Chondrocyte (in vitro differentiated cells): ENCODE data around the gene SPAST. TPM values are rescaled to one million over a fixed set of nuclear protein-coding genes. Genes with fewer than 3 reads are reported as not detected.

Source experiments
- DNase-seq: peaks from one replicate; pipeline ENCODE4 v3.0.0; 2021; ENCODE audit warnings: mixed read lengths, low spot score
- H3K27ac Mint-ChIP-seq: one replicate; pipeline ENCODE4 v1.8.0; 2021; ENCODE audit warnings: mild to moderate bottlenecking, moderate library complexity, mixed read lengths; ENCODE audit not compliant: unreplicated experiment
- H3K27me3 Mint-ChIP-seq: 2 replicates; pipeline ENCODE4 v1.8.0; 2021; ENCODE audit warnings: low read depth, mixed read lengths
- H3K36me3 Mint-ChIP-seq: 2 replicates; pipeline ENCODE4 v1.8.0; 2021; ENCODE audit warnings: low read depth, mixed read lengths
- H3K4me1 Mint-ChIP-seq: 2 replicates; pipeline ENCODE4 v1.8.0; 2021; ENCODE audit warnings: low read depth, mild to moderate bottlenecking, mixed read lengths
- H3K4me3 Mint-ChIP-seq: one replicate; pipeline ENCODE4 v1.8.0; 2021; ENCODE audit warnings: mild to moderate bottlenecking, moderate library complexity, mixed read lengths; ENCODE audit not compliant: unreplicated experiment
- H3K9me3 Mint-ChIP-seq: 2 replicates; pipeline ENCODE4 v1.8.0; 2021; ENCODE audit warnings: low read depth, mixed read lengths
- CTCF ChIP-seq: fragments of 200-600 bp; sonication (generic); IDR thresholded peaks from 2 replicates; pipeline ENCODE4 v1.5.0; 2021; ENCODE audit warnings: antibody characterized with exemption, mild to moderate bottlenecking, moderate library complexity
- total RNA-seq: library from RNA; stranded (reverse); gene quantifications from 3 replicates; pipeline ENCODE4 v1.2.1, GENCODE V29; 2021

Gene SPAST
- total RNA-seq, 1 donor from 2014 or later: 20.5 TPM

- H3K36me3 Mint-ChIP-seq: peaks cover 7% of the 10 kb centered on the region
- no peaks in the 10 kb centered on the region for H3K4me1 Mint-ChIP-seq
- H3K4me3 Mint-ChIP-seq: no peak overlapping the region
- no peaks in the 10 kb centered on the region for H3K27me3 Mint-ChIP-seq
- no peak for DNase-seq
- TF ChIP-seq CTCF: no peak
- H3K9me3 Mint-ChIP-seq: peaks cover 1% of the 10 kb centered on the region
- H3K27ac Mint-ChIP-seq: no peak overlapping the region
Measured at GRCh38 chr2:32095671-32096070, 32.3 kb downstream of the SPAST start.

DNA sequence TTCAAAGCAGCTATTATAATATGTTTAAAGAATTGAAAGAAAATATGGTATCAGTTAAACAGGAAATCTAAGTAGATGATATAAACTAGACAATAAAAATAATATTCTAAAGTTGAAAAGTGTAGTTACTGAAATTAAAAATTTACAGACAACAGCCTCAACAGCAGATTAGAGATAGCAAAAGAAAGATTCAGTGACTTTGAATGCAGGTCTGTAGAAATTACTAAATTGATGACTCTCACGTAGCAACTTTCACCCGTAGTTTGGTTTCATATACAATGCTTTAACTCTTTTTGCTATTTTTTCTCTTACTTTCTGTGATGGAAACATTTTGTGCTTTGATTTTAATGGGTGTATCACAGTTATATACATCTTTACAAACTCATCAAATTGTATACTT lies 44.8 kb downstream of the SPAST start:
- DNase-seq: no peak
- peak overlapping the region; percentile 14 for H3K27ac Mint-ChIP-seq
- H3K9me3 Mint-ChIP-seq: peaks cover 8% of the 10 kb centered on the region
- peaks cover 28% of the 10 kb centered on the region for H3K36me3 Mint-ChIP-seq
- no peak overlapping the region for H3K4me3 Mint-ChIP-seq
- H3K4me1 Mint-ChIP-seq: peaks cover 3% of the 10 kb centered on the region
- no peak for TF ChIP-seq CTCF
- no peaks in the 10 kb centered on the region for H3K27me3 Mint-ChIP-seq

DNA sequence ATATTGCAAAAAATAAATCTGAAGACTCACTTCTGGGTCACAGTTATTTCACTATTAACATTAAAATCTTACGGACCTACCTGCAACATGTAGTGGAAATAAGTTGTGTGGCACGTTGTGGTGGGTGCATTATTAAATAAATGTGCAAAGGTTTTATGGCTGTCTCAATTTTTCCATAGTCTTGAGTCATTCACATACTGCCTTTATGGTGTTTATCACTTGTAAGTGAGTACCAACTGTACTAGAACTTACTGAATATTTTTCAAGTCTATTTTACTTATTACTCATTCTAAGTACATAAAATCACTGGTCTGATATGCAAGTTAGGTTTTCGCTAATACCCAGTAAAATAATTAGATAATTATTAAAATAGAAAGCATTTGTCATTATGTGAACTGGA lies 54.7 kb downstream of the SPAST start:
- DNase-seq: no peak

DNA sequence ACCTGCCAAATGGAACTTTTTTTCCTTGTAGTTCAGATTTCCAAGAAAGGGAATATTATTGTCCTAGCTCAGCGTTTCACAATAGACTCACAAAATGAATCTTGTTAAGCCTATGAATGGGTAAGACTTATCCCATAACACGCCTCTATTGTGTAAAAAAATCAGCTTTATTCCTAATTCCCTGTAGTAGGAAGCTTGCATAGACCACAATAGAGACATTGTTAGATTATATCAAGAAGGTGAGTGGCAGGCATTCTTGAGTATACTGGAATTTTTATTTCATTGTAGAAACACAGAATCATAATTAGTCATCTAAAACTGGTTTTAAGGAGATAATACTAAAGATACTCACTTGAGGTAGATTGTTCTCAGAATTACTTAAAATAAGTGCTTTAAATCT lies 55.8 kb downstream of the SPAST start:
- peaks cover 7% of the 10 kb centered on the region for H3K36me3 Mint-ChIP-seq
- H3K9me3 Mint-ChIP-seq: peaks cover 2% of the 10 kb centered on the region
- TF ChIP-seq CTCF: no peak
- no peak overlapping the region for H3K4me3 Mint-ChIP-seq
- no peak overlapping the region for H3K27ac Mint-ChIP-seq
- H3K27me3 Mint-ChIP-seq: no peaks in the 10 kb centered on the region
- no peaks in the 10 kb centered on the region for H3K4me1 Mint-ChIP-seq
- no peak for DNase-seq

More for the DNA sequence above, 54.7 kb downstream of the SPAST start:
- no peaks in the 10 kb centered on the region for H3K9me3 Mint-ChIP-seq
- no peak for TF ChIP-seq CTCF
- no peak overlapping the region for H3K27ac Mint-ChIP-seq
- H3K4me1 Mint-ChIP-seq: no peaks in the 10 kb centered on the region
- H3K36me3 Mint-ChIP-seq: peaks cover 4% of the 10 kb centered on the region
- H3K4me3 Mint-ChIP-seq: no peak overlapping the region
- H3K27me3 Mint-ChIP-seq: no peaks in the 10 kb centered on the region

DNA sequence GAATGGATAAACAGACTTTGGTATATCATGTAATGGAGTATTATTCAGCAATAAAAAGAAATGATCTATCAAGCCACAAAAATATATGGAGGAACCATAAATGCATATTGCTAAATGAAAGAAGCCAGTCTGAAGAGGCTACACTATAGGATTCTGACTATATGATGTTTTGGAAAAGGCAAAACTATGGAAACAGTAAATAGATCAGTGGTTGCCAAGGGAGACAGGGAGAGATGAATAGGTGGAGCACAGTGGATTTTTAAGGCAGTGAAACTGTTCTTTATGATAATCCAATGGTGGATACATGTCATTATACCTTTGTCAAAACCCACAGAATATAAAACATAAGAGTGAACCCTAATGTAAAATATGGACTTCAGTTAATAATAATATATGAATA lies 61.3 kb downstream of the SPAST start:
- DNase-seq: no peak
- no peak for TF ChIP-seq CTCF
- H3K27ac Mint-ChIP-seq: no peak overlapping the region
- H3K36me3 Mint-ChIP-seq: peaks cover 13% of the 10 kb centered on the region
- H3K9me3 Mint-ChIP-seq: peaks cover 2% of the 10 kb centered on the region
- H3K4me1 Mint-ChIP-seq: no peaks in the 10 kb centered on the region
- H3K4me3 Mint-ChIP-seq: no peak overlapping the region
- no peaks in the 10 kb centered on the region for H3K27me3 Mint-ChIP-seq
